Suppressor macrophage treated with lipopolysaccharide for 1 hour (primary cell): ENCODE results near the gene CREB3L1.
A peak's percentile ranks its signal among the peaks of the same experiment; 100 is the strongest.

ENCODE experiments used
- DNase-seq, 3 donors: peaks; one replicate each; pipeline ENCODE4 v3.0.0-alpha.2; 2020 to 2022

CREB3L1 gene

GRCh38 chr11:46366661-46367161 is 89.2 kb downstream of the CREB3L1 start:
- DNase-seq, result no peak

- peak; percentile 77 to 89 (median 81) for DNase-seq
Observed at GRCh38 chr11:46367244-46367915, 89.9 kb downstream of the CREB3L1 start.

GRCh38 chr11:46367916-46368267 is 90.4 kb downstream of the CREB3L1 start:
- DNase-seq, result no peak

- peak; percentile 68 to 82 (median 75) for DNase-seq
Observed at GRCh38 chr11:46369458-46370152, 92.1 kb downstream of the CREB3L1 start.

- no peak for DNase-seq
Observed at GRCh38 chr11:46370253-46370652, 92.8 kb downstream of the CREB3L1 start.
